Activated T-cell treated with anti-CD3 and anti-CD28 coated beads for 4 hours (primary cell): ENCODE measurements around the gene DNAJB7.
"Not testable (repeated sequence)": the region's sequence is repeated elsewhere in the genome, so short reads cannot be mapped to it uniquely, and the experiment has no call there.

Experiments
- DNase-seq: peaks from one replicate; pipeline ENCODE4 v3.0.0-alpha.2; 2020

DNAJB7 gene

DNA sequence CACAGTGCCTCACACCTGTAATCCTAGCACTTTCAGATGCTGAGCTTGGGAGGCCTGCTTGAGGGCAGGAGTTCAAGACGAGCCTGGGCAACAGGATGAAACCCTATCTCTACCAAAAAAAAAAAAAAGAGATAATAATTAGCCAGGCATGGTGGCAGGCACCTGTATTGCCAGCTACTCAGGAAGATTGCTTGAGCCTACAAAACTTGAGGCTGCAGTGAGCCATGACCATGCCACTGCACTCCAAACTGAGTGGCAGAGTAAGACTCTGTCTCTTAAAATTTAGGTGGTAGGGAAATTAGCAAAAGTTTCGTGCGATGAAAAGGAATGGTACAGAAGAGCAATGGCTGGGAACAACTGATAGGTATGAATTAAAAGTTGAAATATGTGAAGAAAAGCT is 23.4 kb downstream of the DNAJB7 start:
- DNase-seq = no peak

DNA sequence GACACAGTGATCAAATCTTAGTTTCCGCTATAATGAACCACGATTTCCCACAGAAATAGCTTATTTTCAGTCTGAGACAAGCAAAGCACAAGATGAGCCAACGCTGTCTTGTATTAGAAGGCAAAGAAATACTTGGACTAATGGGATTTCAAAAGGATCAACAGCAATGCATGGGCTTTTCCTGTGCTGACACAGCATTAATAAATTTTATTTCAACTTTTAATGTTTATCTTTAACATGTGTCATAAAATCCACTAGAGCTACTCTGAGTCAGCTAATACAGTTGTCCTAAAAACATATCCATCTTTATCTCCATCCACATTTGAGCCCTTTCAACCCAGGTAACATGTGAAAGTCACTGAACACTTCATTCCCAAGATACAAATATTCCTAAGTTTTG is 27.3 kb downstream of the DNAJB7 start:
- DNase-seq = no peak

DNA sequence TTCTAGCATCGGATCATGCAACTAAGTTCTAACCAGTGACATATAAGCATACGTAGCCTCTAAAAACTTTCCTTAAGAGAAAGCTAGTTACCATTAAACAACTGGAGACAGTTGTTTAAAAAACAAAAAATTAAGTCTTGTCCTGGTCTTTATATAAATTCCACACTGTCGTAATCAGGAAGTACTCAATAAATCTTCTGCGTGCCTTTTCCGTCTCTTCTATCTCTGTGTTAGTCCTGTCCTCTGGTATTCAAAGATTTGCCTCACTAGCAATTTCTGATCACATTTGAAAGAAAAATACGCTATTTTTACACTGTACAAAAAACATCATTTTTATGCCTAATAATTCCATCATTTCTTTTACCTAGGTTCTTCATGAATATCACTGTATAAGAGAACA is 32.8 kb downstream of the DNAJB7 start:
- DNase-seq = no peak

DNA sequence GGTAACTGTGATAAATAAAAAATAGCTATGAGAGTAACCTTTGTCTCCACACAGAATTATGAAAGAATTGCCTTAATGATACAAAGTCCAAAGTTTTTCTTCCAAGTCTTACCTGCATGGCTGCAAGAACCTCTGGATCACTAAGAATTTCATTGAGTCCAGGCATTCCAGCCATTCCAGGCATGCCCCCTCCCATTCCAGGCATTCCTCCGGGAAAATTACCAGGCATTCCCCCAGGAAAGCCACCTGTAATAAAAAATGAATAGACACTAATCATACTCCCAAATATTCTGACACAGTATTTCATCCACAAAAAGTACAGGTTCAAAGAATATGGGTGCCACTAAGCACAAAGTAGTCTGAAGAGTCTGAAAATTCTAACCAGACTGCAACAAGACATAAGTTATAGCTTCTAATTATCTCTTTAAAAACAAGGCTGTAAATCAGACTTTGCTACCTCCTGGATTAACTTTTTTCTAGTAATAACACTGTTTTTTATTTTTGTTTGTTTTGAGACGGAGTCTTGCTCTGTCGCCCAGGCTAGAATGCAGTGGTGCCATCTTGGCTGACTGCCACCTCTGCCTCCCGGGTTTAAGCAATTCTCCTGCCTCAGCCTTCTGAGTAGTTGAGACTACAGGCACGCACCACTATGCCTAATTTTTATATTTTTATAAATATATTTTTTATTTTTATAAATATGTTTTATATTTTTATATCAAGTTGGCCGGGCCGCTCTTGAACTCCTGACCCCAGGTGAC is 34.8 kb downstream of the DNAJB7 start:
- no peak for DNase-seq

- not testable (repeated sequence) for DNase-seq
Measured at GRCh38 chr22:40826292-40826691, 35.6 kb downstream of the DNAJB7 start.

- DNase-seq = no peak
Measured at GRCh38 chr22:40823426-40823825, 38.5 kb downstream of the DNAJB7 start.

DNA sequence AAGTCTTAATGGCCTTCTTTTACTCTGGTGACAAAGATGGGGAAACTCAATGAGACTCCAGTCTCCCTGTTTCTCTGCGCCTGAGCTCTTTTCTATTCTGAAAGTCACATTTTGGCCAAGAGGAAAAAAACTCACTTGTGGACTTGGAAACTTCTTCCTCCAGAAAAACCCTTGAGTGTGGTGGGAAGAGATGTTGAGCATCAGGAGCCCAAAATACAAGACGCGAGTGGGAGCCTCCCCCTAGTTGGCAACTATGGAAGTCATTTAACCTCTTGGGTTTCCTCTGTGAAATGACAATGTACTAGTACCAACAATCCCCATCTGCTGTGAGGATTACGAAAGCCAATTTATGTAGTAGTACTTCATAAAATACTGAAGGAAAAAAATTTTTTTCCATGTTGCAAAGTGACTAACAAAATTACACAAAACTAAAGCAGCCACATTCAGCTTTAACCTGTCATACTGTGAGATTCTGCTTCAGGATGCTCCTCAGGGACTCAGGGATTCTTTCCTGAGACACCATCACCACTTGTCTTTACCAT is 42.2 kb downstream of the DNAJB7 start:
- no peak for DNase-seq

DNA sequence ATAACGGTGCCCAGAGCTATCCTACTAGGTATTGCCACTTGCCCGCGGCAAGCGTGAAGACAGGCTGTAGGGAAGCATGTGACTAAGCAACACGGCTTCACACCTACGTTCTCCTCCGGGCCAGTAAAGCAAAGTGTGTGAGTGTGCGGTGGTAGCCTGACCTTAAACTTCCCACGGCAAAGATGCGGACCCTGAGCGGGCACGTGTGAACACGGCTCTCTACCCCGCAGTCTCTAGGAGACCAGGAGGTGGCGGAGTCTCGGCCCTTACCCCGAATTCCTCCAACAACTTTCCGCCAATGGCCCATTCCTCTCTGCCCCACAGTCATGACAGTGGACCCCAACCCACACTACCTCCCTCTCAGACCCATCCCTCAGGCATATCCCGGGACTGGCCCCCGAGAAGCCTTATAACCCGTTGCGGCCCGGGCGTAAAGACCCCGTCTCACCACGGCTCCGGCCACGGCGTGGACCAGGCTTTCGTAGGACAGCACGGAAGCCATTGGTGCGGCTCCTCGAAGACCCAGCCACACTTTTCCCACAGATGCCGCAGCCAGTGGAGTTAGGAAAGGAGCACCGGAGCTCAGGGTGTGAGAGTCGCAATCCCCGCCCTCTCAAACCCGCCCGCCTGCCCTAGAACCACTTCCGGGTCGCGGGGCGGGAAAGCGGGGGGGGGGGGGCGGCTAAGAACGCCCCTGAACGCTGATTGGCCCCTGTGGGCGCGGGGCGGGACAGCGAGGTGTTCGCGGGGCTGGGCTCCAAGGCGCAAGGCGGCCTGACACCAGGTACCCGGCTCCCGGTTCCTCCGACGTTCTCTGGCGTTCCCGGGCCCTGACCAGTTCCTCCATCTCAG is 42.9 kb downstream of the DNAJB7 start, which contains the start of gene SLC25A17:
Gene SLC25A17, minus strand, starts transcription at position 600 of the 852 bp plus-strand sequence. Its CDS starts 98 bp downstream, at position 502.
- peak; percentile 78 for DNase-seq

DNA sequence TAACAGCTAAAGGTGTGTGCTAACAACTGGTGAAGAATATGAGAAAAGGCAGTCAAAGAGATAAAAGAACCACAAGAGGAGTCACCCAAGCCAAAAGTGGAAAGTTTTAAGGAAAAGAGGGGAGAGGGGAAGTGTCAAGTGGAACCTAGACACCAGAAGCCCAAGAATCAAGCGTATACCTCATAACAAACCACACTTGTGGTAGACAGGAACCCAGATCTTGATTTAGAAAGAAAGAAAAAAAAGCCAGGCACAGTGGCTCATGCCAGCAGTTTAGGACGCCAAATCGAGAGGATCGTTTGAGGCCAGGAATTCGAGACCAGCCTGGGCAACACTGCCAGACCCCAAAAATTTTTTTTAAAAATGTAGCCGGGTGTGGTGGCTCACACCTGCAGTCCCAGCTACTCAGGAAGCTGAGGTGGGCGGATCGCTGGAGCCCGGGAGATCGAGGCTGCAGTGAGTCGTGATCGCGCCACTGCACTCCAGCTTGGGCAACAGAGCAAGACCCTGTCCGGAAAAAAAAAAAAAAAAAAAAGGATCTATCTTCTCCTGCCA is 43.6 kb downstream of the DNAJB7 start:
- DNase-seq = no peak

DNA sequence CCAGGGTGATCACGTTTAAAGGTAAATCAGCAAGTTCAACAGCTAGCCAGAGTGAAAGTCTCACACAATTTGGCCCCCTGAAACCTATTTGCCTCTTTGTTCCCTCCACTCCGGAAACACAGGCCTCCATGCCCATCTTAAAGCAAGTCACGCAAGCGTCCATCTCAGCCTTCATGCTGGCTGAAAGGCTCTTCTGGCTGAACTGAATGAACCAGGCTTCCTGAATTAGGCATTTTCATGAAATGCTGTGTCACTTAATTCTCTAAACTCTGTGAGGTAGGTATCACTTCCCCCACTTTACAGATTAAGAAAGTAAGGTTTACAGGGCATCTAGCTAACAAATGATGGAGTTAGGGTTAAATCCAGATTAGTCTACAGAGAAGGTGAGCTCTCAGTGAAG is 44.2 kb downstream of the DNAJB7 start:
- no peak for DNase-seq

DNA sequence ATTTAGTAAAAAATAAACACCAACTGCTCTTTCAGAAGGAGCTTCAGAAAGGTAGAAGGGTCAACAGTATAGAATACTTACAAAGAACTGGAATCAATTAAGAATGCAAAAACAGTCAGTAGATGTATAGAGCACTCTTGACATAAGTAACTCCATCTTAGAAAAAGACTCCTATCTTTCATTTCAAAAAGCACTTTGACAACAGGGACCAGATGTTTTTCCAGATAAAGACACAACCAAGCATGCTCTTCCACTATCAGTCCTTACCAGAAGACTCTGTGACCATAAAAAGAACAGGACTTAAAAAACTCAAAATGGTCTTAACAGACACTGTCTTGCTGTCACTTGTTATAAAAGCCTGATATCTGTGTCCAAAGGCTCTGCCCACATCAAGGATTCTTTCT is 48.0 kb downstream of the DNAJB7 start:
- no peak for DNase-seq
